HFF-Myc (cell line): Measurements from ENCODE around the gene CCDC146.

Source experiments
- DNase-seq: peaks from one replicate; pipeline ENCODE4 v3.0.0-alpha.2; 2011; ENCODE audit warnings: low read depth; ENCODE audit errors: extremely low read depth
- H3K4me3 ChIP-seq: replicated peaks from 2 replicates; pipeline ENCODE4 v1.5.1; 2011; ENCODE audit warnings: low read depth, mild to moderate bottlenecking, control low read depth, low read length
- TF ChIP-seq, protein P1 (sequence below): IDR thresholded peaks from 2 replicates; pipeline ENCODE4 v1.5.1; 2012; ENCODE audit warnings: mild to moderate bottlenecking, low read depth, low read length, control low read depth; ENCODE audit errors: missing control alignments

Gene CCDC146

DNA sequence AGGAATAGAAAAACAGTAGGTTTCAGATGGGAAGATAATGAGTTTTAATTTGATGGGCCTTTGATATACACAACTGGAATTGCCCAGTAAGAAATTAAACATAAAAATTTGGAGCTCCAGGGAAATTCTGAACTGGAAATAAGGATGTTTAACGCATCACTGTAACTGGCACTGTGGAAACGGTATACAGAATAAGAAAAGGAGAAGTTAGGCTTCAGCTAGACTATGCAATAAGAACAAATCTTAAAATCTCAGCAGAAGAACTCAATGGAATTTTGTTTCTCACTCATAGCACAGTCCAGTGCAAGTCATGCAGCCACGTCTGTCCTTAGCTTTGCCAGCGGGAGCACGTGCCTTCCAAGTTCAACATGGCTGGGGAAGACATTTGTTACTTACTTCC, 130.1 kb downstream of the CCDC146 start:
- no peak overlapping the region for H3K4me3 ChIP-seq
- no peak for DNase-seq
- TF ChIP-seq, protein P1, sequence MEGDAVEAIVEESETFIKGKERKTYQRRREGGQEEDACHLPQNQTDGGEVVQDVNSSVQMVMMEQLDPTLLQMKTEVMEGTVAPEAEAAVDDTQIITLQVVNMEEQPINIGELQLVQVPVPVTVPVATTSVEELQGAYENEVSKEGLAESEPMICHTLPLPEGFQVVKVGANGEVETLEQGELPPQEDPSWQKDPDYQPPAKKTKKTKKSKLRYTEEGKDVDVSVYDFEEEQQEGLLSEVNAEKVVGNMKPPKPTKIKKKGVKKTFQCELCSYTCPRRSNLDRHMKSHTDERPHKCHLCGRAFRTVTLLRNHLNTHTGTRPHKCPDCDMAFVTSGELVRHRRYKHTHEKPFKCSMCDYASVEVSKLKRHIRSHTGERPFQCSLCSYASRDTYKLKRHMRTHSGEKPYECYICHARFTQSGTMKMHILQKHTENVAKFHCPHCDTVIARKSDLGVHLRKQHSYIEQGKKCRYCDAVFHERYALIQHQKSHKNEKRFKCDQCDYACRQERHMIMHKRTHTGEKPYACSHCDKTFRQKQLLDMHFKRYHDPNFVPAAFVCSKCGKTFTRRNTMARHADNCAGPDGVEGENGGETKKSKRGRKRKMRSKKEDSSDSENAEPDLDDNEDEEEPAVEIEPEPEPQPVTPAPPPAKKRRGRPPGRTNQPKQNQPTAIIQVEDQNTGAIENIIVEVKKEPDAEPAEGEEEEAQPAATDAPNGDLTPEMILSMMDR: no peak

DNA sequence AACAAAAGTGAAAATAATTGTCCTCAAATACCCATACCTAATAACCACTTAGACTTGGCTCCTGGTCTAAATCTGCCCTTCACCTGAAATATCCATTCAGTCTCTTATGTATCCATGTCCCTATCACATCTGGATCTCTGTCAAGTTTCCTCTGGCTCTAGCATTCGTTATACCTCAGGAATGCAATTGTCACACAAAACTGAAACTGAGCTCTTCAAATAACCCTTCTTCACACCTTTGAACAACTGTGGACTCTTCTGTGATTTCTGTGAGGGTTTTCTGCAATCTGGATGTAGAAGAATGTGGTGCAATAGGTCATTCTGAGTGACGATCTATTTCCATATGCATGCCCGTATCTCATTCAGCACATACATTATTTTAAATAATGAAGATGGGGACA, 130.7 kb downstream of the CCDC146 start:
- no peak for DNase-seq
- TF ChIP-seq, protein P1: no peak

DNA sequence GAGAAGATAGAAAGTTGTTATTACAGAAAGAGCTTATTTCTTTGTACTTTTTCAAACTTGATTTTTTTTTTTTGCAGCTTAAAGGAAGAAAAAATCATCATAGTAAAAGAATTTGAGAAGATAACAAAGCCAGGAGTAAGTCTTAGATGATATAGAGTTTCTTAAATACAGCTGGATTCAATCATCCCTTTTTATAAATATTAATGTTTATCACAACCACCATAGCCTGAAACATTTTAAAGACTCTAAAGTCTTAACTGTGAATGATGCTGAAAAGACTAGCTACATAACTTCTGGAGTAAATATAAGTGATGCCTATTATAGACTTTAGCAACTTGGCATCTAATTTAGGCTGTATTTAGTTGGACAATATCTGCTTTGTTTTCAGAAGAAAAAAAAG, 132.0 kb downstream of the CCDC146 start:
- DNase-seq: no peak
- TF ChIP-seq, protein P1: no peak
- H3K4me3 ChIP-seq: no peak overlapping the region

More for the DNA sequence above, 130.7 kb downstream of the CCDC146 start:
- H3K4me3 ChIP-seq: no peak overlapping the region

DNA sequence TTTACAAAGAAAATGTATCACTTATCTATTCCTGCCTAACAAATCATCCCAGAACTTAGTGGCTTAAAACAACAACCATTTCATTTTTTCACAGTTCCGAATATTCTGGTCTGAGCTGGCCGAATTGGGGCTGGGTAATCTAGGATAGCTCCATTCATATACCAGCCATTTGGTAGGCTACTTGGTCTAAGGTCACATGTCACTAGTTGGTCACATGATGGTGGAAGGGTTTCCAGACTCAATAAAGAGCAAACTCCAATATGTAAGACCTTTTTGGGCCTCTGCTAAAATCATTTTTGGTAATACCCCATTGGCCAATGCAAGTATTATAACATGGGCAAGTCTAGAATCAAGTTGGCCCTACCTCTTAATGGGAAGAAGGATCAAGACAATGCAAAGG, 132.5 kb downstream of the CCDC146 start:
- H3K4me3 ChIP-seq: no peak overlapping the region
- TF ChIP-seq, protein P1: no peak
- DNase-seq: no peak

DNA sequence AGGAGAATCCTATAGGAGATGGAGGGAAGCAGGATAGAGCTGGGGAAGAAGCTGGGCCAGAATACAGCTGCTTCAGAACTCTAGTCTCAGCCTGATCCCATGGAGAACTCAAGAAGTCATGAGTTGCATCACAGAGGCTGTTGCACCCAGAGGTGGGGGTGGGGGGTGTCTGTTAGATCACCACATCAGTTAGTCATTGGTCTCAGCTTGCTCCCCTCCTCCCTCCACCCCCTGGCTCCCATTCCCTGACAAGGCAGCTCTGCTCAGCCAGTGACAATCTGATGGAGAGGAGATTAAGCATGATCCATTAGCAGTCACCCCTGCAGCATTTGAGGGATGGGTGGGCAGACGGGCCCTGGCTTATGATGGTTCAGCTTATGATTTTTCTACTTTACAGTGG, 135.6 kb downstream of the CCDC146 start:
- no peak overlapping the region for H3K4me3 ChIP-seq
- DNase-seq: no peak
- TF ChIP-seq, protein P1: no peak

DNA sequence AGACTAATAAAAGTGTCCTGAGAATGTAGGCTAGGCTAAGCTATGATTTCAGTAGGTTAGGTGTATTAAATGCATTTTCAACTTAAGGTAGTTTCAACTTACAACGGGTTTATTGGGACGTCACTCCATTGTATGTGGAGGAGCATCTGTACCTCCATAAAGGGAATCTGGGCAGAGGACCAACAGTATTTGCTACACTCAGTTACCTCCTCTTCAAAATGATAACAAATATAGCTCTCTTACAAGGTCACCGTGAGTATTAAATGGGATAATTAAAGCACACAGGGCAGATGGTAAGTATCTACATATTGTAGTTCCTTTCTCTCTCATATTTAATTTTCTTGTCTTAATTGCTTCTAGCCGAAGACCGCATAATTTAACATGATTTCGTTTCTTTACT, 136.2 kb downstream of the CCDC146 start:
- TF ChIP-seq, protein P1: no peak
- H3K4me3 ChIP-seq: no peak overlapping the region
- DNase-seq: no peak

DNA sequence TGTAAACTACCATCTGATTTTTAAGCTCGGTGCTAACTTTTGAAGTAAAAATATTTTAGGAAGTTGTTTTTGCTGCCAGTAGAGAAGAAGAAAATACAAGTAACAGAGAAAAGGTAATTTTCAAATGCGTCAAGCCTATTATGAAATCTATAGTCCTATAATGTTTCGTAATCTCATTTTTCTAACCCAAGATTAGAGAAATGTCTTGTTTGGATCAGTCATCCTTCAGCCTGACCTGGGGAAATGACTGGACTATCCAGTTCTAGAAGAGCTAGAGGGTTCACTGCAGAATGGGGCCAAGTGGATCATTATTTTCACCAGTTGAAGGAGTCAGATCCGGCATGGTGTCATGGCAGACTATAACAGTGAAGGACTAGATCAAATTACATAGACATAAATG, 139.9 kb downstream of the CCDC146 start:
- TF ChIP-seq, protein P1: no peak
- DNase-seq: no peak
- no peak overlapping the region for H3K4me3 ChIP-seq
